ENCODE measurements around the gene RRAGC. TPM values are rescaled to one million over a fixed set of nuclear protein-coding genes. Genes with fewer than 3 reads are reported as not detected.

RRAGC gene
- total RNA-seq, 1 experiment from 2014 or later: 4.3 TPM

Small RNA genes within 50 kb of the gene (small RNA-seq; reads per million reads assigned to genes)
- not detected for gene GJA9-MYCBP

Other genes starting within 250 kb of the RRAGC start
- 15.0 and 15.3 TPM in 2 replicates for gene MYCBP, start 13.6 kb upstream of the RRAGC start, total RNA-seq (2014; rRNA removed; shearing (Covaris generic))
- 0.13 TPM in 1 of 2 replicates, not detected in the other for gene GJA9, start 21.8 kb upstream of the RRAGC start, total RNA-seq (2014; rRNA removed; shearing (Covaris generic))
- gene RHBDL2, start 82.1 kb upstream of the RRAGC start, total RNA-seq (2014; rRNA removed; shearing (Covaris generic)): 8.5 and 12.3 TPM in 2 replicates
- 70.7 and 79.6 TPM in 2 replicates for gene AKIRIN1, start 131.5 kb upstream of the RRAGC start, total RNA-seq (2014; rRNA removed; shearing (Covaris generic))
- gene NDUFS5, start 166.6 kb upstream of the RRAGC start, total RNA-seq (2014; rRNA removed; shearing (Covaris generic)): 427 and 450 TPM in 2 replicates